ENCODE measurements around the gene GALNT15.

GALNT15 gene

DNA sequence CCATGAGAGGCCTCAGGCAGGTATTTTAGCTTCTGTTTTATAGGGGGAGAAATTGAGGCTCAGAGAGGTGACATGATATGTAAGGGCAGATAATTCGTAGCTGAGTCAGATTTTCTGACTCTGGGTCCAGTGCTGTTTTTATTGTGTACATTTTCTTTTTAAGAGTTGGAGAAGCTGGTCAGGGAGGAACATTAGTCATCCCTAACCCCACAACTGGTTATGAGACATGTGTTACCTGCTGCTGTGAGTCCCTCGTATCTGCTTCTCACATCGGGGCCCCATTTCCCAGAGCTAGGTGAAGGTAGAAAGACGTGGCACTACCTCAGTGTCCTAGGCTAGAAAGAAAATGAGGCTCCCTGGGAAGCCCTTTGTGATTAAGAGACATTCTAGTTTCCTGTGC lies 28.6 kb downstream of the GALNT15 start:
- no peaks in the 10 kb centered on the region for H3K27me3 ChIP-seq
- H3K4me1 ChIP-seq = no peaks in the 10 kb centered on the region
- peaks cover 28 to 61% (median 60%) of the 10 kb centered on the region in 3 donors for H3K36me3 ChIP-seq
- H3K4me3 ChIP-seq = no peak overlapping the region
- H3K9me3 ChIP-seq = no peaks in the 10 kb centered on the region
- no peak for DNase-seq
- no peak overlapping the region for H3K27ac ChIP-seq
- intact Hi-C loops (cut with DNase I; ENCODE audit: low total_unique reads) = no loop called here
- TF ChIP-seq, protein P1, sequence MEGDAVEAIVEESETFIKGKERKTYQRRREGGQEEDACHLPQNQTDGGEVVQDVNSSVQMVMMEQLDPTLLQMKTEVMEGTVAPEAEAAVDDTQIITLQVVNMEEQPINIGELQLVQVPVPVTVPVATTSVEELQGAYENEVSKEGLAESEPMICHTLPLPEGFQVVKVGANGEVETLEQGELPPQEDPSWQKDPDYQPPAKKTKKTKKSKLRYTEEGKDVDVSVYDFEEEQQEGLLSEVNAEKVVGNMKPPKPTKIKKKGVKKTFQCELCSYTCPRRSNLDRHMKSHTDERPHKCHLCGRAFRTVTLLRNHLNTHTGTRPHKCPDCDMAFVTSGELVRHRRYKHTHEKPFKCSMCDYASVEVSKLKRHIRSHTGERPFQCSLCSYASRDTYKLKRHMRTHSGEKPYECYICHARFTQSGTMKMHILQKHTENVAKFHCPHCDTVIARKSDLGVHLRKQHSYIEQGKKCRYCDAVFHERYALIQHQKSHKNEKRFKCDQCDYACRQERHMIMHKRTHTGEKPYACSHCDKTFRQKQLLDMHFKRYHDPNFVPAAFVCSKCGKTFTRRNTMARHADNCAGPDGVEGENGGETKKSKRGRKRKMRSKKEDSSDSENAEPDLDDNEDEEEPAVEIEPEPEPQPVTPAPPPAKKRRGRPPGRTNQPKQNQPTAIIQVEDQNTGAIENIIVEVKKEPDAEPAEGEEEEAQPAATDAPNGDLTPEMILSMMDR (IDR thresholded peaks at IDR 0.05) = no peak

DNA sequence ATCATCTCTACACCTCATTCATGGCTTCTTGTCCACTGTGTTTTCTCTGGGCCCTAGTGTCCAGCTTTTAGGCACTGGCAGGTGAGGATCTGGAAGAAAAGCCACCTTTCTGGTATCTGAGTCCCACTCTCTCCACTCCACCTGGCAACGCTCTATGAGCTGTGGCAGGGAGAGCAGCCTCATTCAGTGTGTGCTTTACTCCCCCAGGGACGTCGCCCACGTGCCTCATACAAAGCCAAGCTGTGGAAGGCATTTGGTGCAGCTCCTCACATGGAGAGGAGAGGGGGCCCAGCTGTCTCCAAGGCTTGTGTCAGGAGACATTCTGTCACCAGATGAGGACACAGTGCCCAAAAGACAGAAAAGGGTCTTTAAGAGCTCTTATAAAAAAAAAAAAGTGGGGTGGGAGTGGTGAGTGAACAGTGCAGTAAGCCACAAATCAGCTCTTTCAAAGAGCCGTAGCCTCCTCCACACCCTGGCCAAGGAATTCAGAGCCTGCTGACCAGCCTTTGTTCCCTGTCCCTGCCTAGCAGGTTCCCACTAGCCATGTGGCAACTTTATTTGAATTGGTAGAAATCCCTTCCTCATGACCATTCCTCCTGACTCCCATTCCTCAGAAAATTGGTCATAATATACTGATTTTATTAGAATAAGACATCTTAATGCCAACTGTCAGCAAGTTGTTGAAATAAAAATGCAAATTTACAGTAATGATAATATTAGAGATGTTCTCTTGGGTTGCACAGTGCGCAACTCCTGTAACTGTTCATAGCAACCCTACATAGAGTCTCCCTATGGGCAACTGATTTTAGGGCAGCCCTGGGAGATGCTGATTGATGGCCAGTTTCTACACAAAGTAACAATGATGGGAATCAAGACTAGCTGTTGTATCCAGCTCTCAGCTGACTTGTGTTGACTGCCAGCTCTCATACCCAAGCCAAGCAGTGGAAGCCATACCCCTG lies 29.5 kb downstream of the GALNT15 start:
- H3K4me3 ChIP-seq = no peak overlapping the region
- intact Hi-C loops (cut with DNase I; ENCODE audit: low total_unique reads) = no loop called here
- no peaks in the 10 kb centered on the region for H3K9me3 ChIP-seq
- H3K27ac ChIP-seq = no peak overlapping the region
- H3K36me3 ChIP-seq = peaks cover 33 to 66% (median 60%) of the 10 kb centered on the region in 3 donors
- no peaks in the 10 kb centered on the region for H3K4me1 ChIP-seq
- TF ChIP-seq, protein P1 (IDR thresholded peaks at IDR 0.05) = no peak
- DNase-seq = no peak
- no peaks in the 10 kb centered on the region for H3K27me3 ChIP-seq

DNA sequence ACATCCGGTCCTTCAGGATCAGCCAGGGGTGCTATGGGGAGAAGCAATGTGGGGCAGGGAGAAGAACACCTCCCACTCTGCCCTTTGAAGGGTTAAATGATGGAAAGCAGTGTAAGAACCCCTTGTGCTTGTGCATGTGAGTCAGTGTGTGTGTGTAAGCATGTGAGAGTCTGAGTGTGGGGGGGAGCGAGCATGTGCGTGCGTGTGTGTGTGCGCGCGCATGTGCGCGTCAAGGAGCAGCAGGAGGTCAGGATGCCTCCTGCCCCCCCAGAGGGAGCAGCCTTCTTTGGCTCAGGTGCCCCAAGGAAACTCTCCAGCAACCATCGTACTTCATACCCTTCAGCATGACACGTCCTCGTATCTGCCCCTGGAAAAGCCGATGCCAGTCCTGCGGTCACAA lies 30.3 kb downstream of the GALNT15 start:
- H3K4me3 ChIP-seq = no peak overlapping the region
- TF ChIP-seq, protein P1 (IDR thresholded peaks at IDR 0.05) = no peak
- no peaks in the 10 kb centered on the region for H3K27me3 ChIP-seq
- no peaks in the 10 kb centered on the region for H3K9me3 ChIP-seq
- intact Hi-C loops (cut with DNase I; ENCODE audit: low total_unique reads) = no loop called here
- H3K4me1 ChIP-seq = no peaks in the 10 kb centered on the region
- peaks cover 40 to 68% (median 59%) of the 10 kb centered on the region in 3 donors for H3K36me3 ChIP-seq
- H3K27ac ChIP-seq = no peak overlapping the region
- DNase-seq = no peak

DNA sequence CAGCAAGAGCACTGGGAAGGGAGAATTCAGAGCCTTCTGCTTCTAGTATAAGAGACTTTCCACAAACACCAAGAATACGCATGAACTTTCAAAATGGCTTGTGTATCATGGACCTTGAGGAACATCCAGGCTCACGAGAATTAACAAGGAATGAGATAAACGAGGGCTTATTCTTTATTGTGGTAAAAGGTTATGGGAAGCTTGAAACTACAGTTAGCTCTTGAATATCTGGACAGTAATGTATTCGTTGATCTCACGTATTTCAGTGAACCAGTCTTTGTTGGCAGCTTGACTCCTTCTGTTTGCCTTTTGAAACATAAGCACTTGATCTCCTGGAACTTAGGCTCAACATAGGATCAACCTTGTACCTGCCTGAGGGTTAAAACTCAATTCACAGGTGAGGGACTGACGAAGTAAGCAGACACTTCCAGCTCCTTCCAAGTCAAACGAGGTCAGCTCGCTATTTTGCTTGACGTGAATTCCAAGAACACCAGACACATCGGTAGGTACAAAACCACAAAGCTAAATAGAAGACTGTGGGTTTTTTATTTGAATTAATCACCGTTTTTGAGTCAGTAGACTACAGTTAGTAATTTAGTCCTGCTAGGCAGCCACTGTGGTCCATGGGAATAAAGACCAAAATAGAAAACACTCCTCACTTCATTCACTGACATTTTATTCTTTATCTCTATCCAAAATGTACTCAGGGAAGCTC lies 30.8 kb downstream of the GALNT15 start:
- intact Hi-C loops (cut with DNase I; ENCODE audit: low total_unique reads) = no loop called here
- no peaks in the 10 kb centered on the region for H3K9me3 ChIP-seq

DNA sequence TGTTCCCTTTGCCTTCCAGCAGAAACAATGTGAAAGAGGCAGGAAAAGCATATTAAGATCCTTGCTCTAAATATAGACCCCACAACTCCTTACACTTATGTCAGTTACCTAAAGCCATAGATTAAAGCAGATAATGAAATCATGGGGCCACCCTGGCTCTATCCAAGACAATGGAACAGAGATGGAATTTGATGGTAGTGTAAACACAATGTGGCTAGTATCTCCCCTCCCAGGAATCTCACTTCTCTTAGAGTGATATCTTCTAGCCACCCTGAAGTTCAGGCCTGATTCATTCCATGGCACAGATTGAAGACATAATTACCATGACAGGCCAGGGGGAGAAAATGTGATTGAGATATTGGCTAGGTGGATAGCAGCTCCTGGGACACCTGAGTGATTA lies 32.6 kb downstream of the GALNT15 start:
- H3K36me3 ChIP-seq = peaks cover 45 to 70% (median 63%) of the 10 kb centered on the region in 3 donors

More for the DNA sequence above, 30.8 kb downstream of the GALNT15 start:
- TF ChIP-seq, protein P1 (IDR thresholded peaks at IDR 0.05) = no peak
- no peak overlapping the region for H3K27ac ChIP-seq
- peaks cover 44 to 66% (median 59%) of the 10 kb centered on the region in 3 donors for H3K36me3 ChIP-seq
- no peaks in the 10 kb centered on the region for H3K4me1 ChIP-seq
- H3K27me3 ChIP-seq = no peaks in the 10 kb centered on the region
- no peak for DNase-seq
- no peak overlapping the region for H3K4me3 ChIP-seq

More for the DNA sequence above, 32.6 kb downstream of the GALNT15 start:
- H3K27me3 ChIP-seq = no peaks in the 10 kb centered on the region
- no peak overlapping the region for H3K4me3 ChIP-seq
- no peak for DNase-seq
- TF ChIP-seq, protein P1 (IDR thresholded peaks at IDR 0.05) = no peak
- no peaks in the 10 kb centered on the region for H3K4me1 ChIP-seq
- intact Hi-C loops (cut with DNase I; ENCODE audit: low total_unique reads) = no loop called here
- H3K27ac ChIP-seq = no peak overlapping the region
- H3K9me3 ChIP-seq = no peaks in the 10 kb centered on the region
